A549 treated with RU486 at 1 μM for 4 hours (cell line): ENCODE data around the gene DCP1B. TPM values are rescaled to one million over a fixed set of nuclear protein-coding genes. Genes with fewer than 3 reads are reported as not detected.

Source experiments
- total RNA-seq: library from RNA; stranded (reverse); fragments of 200-300 nt; extraction: Qiagen RNA extraction; gene quantifications from 5 replicates; pipeline ENCODE4 v1.2.3, GENCODE V29; 2022; ENCODE audit warnings: low read depth

The DCP1B gene
- total RNA-seq, result 6.4 to 8.9 TPM (median 7.7 TPM) in 5 replicates

GRCh38 chr12:2004113-2004929 lies at the start of gene DCP1B:
TSS of gene DCP1B (minus strand) at chr12:2004457. CDS start at chr12:2004431, 26 bp downstream.

DNA sequence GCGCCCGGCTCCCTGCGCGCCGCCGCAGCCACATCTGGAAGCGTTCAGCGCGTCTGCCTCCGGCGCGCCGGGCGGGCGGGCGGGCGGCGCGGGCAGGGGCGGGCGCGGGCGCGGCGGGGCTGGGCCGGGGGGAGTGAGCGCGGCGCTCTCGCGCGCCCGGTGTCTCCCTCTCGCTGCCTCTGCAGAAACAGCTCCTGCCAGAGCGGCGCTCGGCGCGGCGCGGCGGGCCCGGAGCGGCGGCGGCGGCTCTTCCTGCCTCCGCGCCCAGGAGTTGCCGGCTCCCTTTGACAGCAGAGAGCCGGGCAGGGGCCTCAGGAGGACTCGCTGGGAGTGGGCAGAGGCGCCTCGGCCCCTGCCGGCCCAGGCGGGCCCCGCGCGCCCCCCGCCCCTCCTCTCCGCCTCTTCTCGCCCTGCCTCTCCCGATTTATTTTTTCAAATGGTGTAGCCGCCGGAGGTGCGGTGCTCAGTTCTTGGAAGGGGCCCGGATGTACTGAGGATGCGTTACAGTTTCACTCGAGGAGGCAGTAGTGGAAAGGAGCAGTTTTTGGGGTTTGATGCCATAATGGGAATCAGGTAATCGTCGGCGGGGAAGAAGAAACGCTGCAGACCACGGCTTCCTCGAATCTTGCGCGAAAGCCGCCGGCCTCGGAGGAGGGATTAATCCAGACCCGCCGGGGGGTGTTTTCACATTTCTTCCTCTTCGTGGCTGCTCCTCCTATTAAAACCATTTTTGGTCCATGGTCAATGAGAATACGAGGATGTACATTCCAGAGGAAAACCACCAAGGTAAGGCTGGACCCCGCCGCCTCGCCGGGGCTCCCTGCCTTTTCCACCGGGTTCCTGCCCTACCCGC lies 48.8 kb upstream of the DCP1B start, which contains the start of gene CACNA1C:
TSS of gene CACNA1C (plus strand) at position 162 of the 853 bp plus-strand sequence. CDS start at position 738, 576 bp downstream.

GRCh38 chr12:1918081-1918883 lies 86.0 kb downstream of the DCP1B start, which contains the start of gene CACNA2D4:
TSS of gene CACNA2D4 (minus strand) at chr12:1918652. CDS start at chr12:1918473, 179 bp downstream.

Other genes with a start within 250 kb of the DCP1B start
- not detected in 5 replicates for gene LRTM2, start 183.9 kb downstream of the DCP1B start, total RNA-seq
- not detected in 5 replicates for gene CACNA2D4, start 85.8 kb downstream of the DCP1B start, total RNA-seq
- 0.02 TPM in 1 of 5 replicates, not detected in the others for gene CACNA1C, start 48.5 kb upstream of the DCP1B start, total RNA-seq